Left lung (tissue), 10 donors: ENCODE results near the gene MS4A15. TPM values are rescaled to one million over a fixed set of nuclear protein-coding genes. Genes with fewer than 3 reads are reported as not detected.
A peak's percentile ranks its signal among the peaks of the same experiment; 100 is the strongest.

Experiments used
- ATAC-seq: fragments of 200-7000 bp; cut with Tn5 transposase; one replicate; pipeline ENCODE4 v1.9.1; 2020; ENCODE audit warnings: moderate library complexity
- DNase-seq, 4 donors: peaks; one replicate each; pipeline ENCODE4 v3.0.0-alpha.2; 2013 to 2020
- H3K27ac ChIP-seq, 2 donors: fragments of 200-600 bp; sonication (generic) in 1 of 2; one replicate each; pipeline versions ENCODE4 v1.5.0 to v1.8.0; 2020 to 2021
- H3K27me3 ChIP-seq, 2 donors: fragments of 200-600 bp; sonication (generic) in 1 of 2; one replicate each; pipeline versions ENCODE4 v1.5.0 to v1.8.0; 2020 to 2021
- H3K36me3 ChIP-seq, 2 donors: fragments of 200-600 bp; sonication (generic) in 1 of 2; one replicate each; pipeline versions ENCODE4 v1.5.0 to v1.8.0; 2020 to 2021
- H3K4me1 ChIP-seq, 2 donors: fragments of 200-600 bp; one replicate each; pipeline ENCODE4 v1.8.0; 2021
- H3K4me3 ChIP-seq, 2 donors: fragments of 200-600 bp; sonication (generic) in 1 of 2; one replicate each; pipeline versions ENCODE4 v1.5.0 to v1.8.0; 2020 to 2021; ENCODE audit warnings: mild to moderate bottlenecking in 1 of 2
- H3K9me3 ChIP-seq, 2 donors: fragments of 200-600 bp; sonication (generic) in 1 of 2; one replicate each; pipeline versions ENCODE4 v1.5.0 to v1.8.0; 2020 to 2021
- intact Hi-C, 2 donors: fragments of 100-400 bp; cut with DNase I; formaldehyde crosslinking; loops; one replicate each; pipeline versions ENCODE4 v1.11.2 to v1.14.2; 2022
- polyA plus RNA-seq, 6 donors: library from polyadenylated mRNA; unstranded; fragments of 120-200 nt; gene quantifications; one replicate each; pipeline ENCODE4 v1.2.1, GENCODE V29; 2013; ENCODE audit not compliant: insufficient read length in 6 of 6
- total RNA-seq, 2 donors: library from RNA; stranded (reverse); fragmentation: NEBNext Ultra II Directional; extraction: Animal tissue kit (Norgen Biotek cat#: 25700); gene quantifications; one replicate each; pipeline ENCODE4 v1.2.1, GENCODE V29; 2021
- TF ChIP-seq, protein P1 (sequence below), 2 donors: fragments of 200-600 bp; sonication (generic) in 1 of 2; IDR thresholded peaks; one replicate each; pipeline versions ENCODE4 v1.5.0 to v1.8.0; 2021; ENCODE audit warnings: antibody characterized with exemption in 2 of 2
- donor health status: DM: no; HTN: yes; CAD: no.
- donor health status: DM: no; HTN: no; CAD: no.

MS4A15 gene
- total and polyA plus RNA-seq, 8 donors = 8.7 to 13.4 TPM; not detected in 6

DNA sequence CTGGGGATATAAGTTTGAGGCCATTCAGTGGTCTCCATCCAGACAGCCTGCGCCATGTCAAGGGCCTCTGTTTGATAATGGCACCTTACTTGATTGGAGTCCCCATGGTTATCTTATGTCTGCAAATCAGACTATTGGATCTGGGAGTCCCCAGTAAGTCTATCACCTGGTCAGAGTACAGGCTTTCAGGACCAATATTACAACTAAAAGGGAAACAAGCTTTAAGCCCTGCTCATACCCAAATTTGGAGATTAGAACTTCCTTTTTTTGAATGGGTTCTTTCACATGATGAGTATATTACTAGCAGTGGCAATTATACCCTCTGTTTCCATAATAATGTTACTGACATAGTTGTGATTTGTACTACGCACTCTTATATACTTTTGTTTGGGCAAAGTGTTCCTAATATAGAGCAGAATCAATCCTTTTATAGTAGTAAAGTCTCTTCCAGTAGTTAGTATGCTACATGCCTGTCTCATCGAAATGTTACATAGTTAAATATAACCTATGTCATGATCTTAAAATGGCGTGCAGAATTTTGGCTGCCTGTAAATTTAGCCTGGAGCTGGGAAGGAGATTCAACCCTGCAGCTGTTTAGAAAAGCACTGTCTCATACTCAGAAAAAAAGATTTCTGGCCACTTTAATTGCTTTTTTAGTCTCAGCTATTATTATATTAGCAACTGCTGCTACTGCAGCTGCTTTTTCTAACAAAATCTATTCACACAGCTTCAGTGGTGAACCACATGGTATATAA, 4.9 kb downstream of the MS4A15 start:
- Histone ChIP-seq H3K4me1 (peaks cover 0 to 9% of the 10 kb centered on the region in 2 donors), H3K9me3 (no peaks in the 10 kb centered on the region), H3K36me3 (no peaks in the 10 kb centered on the region), H3K4me3 (no peak overlapping the region), H3K27ac (no peak overlapping the region), H3K27me3 (peaks cover 0 to 33% of the 10 kb centered on the region in 2 donors)
- DNase-seq (no peak), ATAC-seq (no peak)
- intact Hi-C loops = no loop called here
- TF ChIP-seq, protein P1, sequence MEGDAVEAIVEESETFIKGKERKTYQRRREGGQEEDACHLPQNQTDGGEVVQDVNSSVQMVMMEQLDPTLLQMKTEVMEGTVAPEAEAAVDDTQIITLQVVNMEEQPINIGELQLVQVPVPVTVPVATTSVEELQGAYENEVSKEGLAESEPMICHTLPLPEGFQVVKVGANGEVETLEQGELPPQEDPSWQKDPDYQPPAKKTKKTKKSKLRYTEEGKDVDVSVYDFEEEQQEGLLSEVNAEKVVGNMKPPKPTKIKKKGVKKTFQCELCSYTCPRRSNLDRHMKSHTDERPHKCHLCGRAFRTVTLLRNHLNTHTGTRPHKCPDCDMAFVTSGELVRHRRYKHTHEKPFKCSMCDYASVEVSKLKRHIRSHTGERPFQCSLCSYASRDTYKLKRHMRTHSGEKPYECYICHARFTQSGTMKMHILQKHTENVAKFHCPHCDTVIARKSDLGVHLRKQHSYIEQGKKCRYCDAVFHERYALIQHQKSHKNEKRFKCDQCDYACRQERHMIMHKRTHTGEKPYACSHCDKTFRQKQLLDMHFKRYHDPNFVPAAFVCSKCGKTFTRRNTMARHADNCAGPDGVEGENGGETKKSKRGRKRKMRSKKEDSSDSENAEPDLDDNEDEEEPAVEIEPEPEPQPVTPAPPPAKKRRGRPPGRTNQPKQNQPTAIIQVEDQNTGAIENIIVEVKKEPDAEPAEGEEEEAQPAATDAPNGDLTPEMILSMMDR (IDR thresholded peaks at IDR 0.05) = no peak

- Histone ChIP-seq H3K36me3 (no peaks in the 10 kb centered on the region), H3K27me3 (peaks cover 0 to 39% of the 10 kb centered on the region in 2 donors), H3K27ac (peak overlapping the region in 1 of 2 donors; percentile 44), H3K4me3 (no peak overlapping the region), H3K4me1 (peaks cover 0 to 9% of the 10 kb centered on the region in 2 donors), H3K9me3 (no peaks in the 10 kb centered on the region)
- intact Hi-C loops = no loop called here
- DNase-seq (peak in 2 of 4 donors; percentile 10 to 51), ATAC-seq (peak; percentile 82)
- TF ChIP-seq, protein P1 (IDR thresholded peaks at IDR 0.05) = no peak
These were observed 6.4 kb downstream of the MS4A15 start for GRCh38 chr11:60762851-60763691.

DNA sequence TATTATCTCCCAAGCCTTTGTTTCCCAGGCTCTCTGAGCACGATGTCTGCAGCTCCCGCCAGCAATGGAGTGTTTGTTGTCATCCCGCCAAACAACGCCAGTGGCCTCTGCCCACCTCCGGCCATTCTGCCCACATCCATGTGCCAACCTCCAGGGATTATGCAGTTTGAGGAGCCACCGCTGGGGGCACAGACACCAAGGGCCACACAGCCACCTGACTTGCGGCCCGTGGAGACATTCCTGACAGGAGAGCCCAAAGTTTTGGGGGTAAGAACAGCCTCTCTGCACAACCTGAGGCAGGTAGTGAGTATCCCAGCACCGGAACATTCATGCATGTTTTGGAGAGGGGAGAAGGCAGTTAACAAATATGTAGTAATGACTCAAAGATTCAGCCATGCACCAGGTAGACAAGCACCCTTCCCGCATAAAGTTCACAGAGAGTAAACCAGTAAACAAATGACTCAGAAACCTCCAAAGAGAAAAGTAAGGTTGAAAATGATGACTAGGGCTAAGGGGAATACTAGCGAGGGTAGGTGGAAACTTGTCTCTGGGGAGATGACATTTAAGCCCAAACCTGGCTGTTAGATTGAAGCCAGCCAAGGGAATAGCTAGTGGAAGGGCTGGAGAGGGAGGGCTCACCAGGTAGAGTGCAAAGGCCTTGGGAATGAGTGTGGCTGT, 7.2 kb downstream of the MS4A15 start:
- H3K4me3 ChIP-seq = no peak overlapping the region
- ATAC-seq (peak; percentile 11), DNase-seq (no peak)
- TF ChIP-seq, protein P1 (IDR thresholded peaks at IDR 0.05) = no peak
- intact Hi-C loops = no loop called here
- H3K27ac ChIP-seq = no peak overlapping the region
- no peaks in the 10 kb centered on the region for H3K36me3 ChIP-seq
- peaks cover 0 to 39% of the 10 kb centered on the region in 2 donors for H3K27me3 ChIP-seq
- H3K4me1 ChIP-seq = peaks cover 0 to 9% of the 10 kb centered on the region in 2 donors
- no peaks in the 10 kb centered on the region for H3K9me3 ChIP-seq

GRCh38 chr11:60764879-60765278, 8.2 kb downstream of the MS4A15 start:
- no peak overlapping the region for H3K27ac ChIP-seq
- H3K4me3 ChIP-seq = no peak overlapping the region
- ATAC-seq = no peak
- TF ChIP-seq, protein P1 (IDR thresholded peaks at IDR 0.05) = no peak
- intact Hi-C loops = no loop called here
- DNase-seq = no peak
- H3K9me3 ChIP-seq = no peaks in the 10 kb centered on the region
- H3K4me1 ChIP-seq = peaks cover 0 to 9% of the 10 kb centered on the region in 2 donors
- peaks cover 0 to 37% of the 10 kb centered on the region in 2 donors for H3K27me3 ChIP-seq
- no peaks in the 10 kb centered on the region for H3K36me3 ChIP-seq
